ENCODE measurements around the gene KAT8. TPM values are rescaled to one million over a fixed set of nuclear protein-coding genes. Genes with fewer than 3 reads are reported as not detected.
A peak's percentile ranks its signal among the peaks of the same experiment; 100 is the strongest.

The KAT8 gene
- total and polyA plus RNA-seq, 2 of the 13 experiments (the other 11 are each of a cell fraction or from before 2014, with no cell fraction given) = 79.0 to 84.2 TPM

GRCh38 chr16:31179219-31179746 lies 61.8 kb downstream of the KAT8 start (continued):
- TF ChIP-seq ZZZ3 (CRISPR knock-in tag; IDR thresholded peaks at IDR 0.05; ENCODE audit: borderline replicate concordance) = 0 out of 2 replicates have a peak, but pooled peaks have one; percentile 37
- TF ChIP-seq ZNF142 (CRISPR knock-in tag; IDR thresholded peaks at IDR 0.05) = 0 out of 2 replicates have a peak, but pooled peaks have one; percentile 33
- no peak for TF ChIP-seq AGO2 (optimal IDR thresholded peaks at IDR 0.05; ENCODE audit: low read depth, low read length)
- TF ChIP-seq GATA4 (IDR thresholded peaks at IDR 0.05; ENCODE audit: borderline replicate concordance, low read depth) = no peak
- peak; percentile 18; the same call in 1 of the 2 replicates for TF ChIP-seq PITX1 (CRISPR knock-in tag; IDR thresholded peaks at IDR 0.05)
- TF ChIP-seq HNF4G (IDR thresholded peaks at IDR 0.05; ENCODE audit: borderline replicate concordance, low read depth, low read length) = no peak
- peak; percentile 33; the same call in 1 of the 2 replicates for TF ChIP-seq HNF4G (CRISPR knock-in tag; IDR thresholded peaks at IDR 0.05; ENCODE audit: borderline replicate concordance, low read depth)
- peak; percentile 23 for TF ChIP-seq PTBP1 (IDR thresholded peaks at IDR 0.05; ENCODE audit: low read depth, low read length, poor library complexity, severe bottlenecking)
- no peak for TF ChIP-seq MAF1 (CRISPR knock-in tag; IDR thresholded peaks at IDR 0.05; ENCODE audit: borderline replicate concordance)
- TF ChIP-seq AHR (CRISPR knock-in tag; IDR thresholded peaks at IDR 0.05) = peak; percentile 9; the same call in 1 of the 2 replicates
- peak; percentile 21; the same call in 1 of the 2 replicates for TF ChIP-seq KDM1A (CRISPR knock-in tag; IDR thresholded peaks at IDR 0.05)
- no peak for TF ChIP-seq POLR2A (IDR thresholded peaks at IDR 0.05; ENCODE audit: insufficient read depth in 1 of 2, low read depth in 2 of 2, low read length in 2 of 2)
- 0 out of 2 replicates have a peak, but pooled peaks have one; percentile 31 for TF ChIP-seq ZSCAN20 (CRISPR knock-in tag; IDR thresholded peaks at IDR 0.05; ENCODE audit: borderline replicate concordance)
- TF ChIP-seq MEIS2 (CRISPR knock-in tag; IDR thresholded peaks at IDR 0.05) = peak; percentile 16; the same call in 1 of the 2 replicates
- no peak; a peak in 1 of 4 replicates for TF ChIP-seq NR2F1 (CRISPR knock-in tag; IDR thresholded peaks at IDR 0.05)
- TF ChIP-seq ZMYM3 (CRISPR knock-in tag; IDR thresholded peaks at IDR 0.05) = peak; percentile 95
- TF ChIP-seq ATF5 (CRISPR knock-in tag; IDR thresholded peaks at IDR 0.05; ENCODE audit: low read depth) = no peak
- TF ChIP-seq ETV5 (CRISPR knock-in tag; IDR thresholded peaks at IDR 0.05; ENCODE audit: borderline replicate concordance) = no peak
- TF ChIP-seq ZNF260 (CRISPR knock-in tag; IDR thresholded peaks at IDR 0.05; ENCODE audit: borderline replicate concordance, low read depth) = 0 out of 2 replicates have a peak, but pooled peaks have one; percentile 60
- peak; percentile 96 for TF ChIP-seq ZNF550 (CRISPR knock-in tag; IDR thresholded peaks at IDR 0.05; ENCODE audit: borderline replicate concordance)
- peak; percentile 61; the same call in 1 of the 2 replicates for TF ChIP-seq ZNF317 (CRISPR knock-in tag; IDR thresholded peaks at IDR 0.05)

Data from HepG2 (cell line).